PC-3 (cell line): Measurements from ENCODE around the gene ADAMTSL3. TPM values are rescaled to one million over a fixed set of nuclear protein-coding genes. Genes with fewer than 3 reads are reported as not detected.

Experiments used
- ATAC-seq: fragments of 200-7000 bp; cut with Tn5 transposase; 2 replicates; pipeline ENCODE4 v1.9.1; 2020; ENCODE audit warnings: mild to moderate bottlenecking, moderate library complexity
- BruUV-seq: library from RNA; stranded (reverse); fragments of 400-500 nt; replicated peaks from 2 replicates; lab custom pipeline; 2021; lab: Mats Ljungman, UMichigan
- CTCF ChIA-PET: fragments of 300-600 bp; sonication (Branson Sonifier 250); formaldehyde crosslinking; loops from one replicate; lab custom pipeline; 2022; ENCODE audit warnings: antibody characterized with exemption; lab: Charles Lee
- POLR2A ChIA-PET: fragments of 300-600 bp; sonication (Branson Sonifier 250); formaldehyde crosslinking; loops from one replicate; lab custom pipeline; 2022; ENCODE audit warnings: antibody characterized with exemption; ENCODE audit not compliant: unreplicated experiment; lab: Charles Lee
- DNase-seq: peaks from one replicate; pipeline ENCODE4 v3.0.0-alpha.2; 2015
- H2AFZ ChIP-seq: fragments of 300-600 bp; sonication (generic); 2 replicates; pipeline ENCODE4 v1.6.0; 2016; ENCODE audit warnings: antibody characterized with exemption, low read length
- H3F3A ChIP-seq: fragments of 300-600 bp; sonication (generic); one replicate; pipeline ENCODE4 v1.6.0; 2017; ENCODE audit warnings: antibody characterized with exemption, low read length, control low read depth, mild to moderate bottlenecking; ENCODE audit not compliant: unreplicated experiment
- H3K27ac ChIP-seq: fragments of 300-600 bp; sonication (generic); 2 replicates; pipeline ENCODE4 v1.5.1; 2016; ENCODE audit warnings: mild to moderate bottlenecking, low read length
- H3K27me3 ChIP-seq: fragments of 300-600 bp; sonication (generic); 2 replicates; pipeline ENCODE4 v1.6.1; 2016; ENCODE audit warnings: low read length, mixed read lengths
- H3K36me3 ChIP-seq: fragments of 300-600 bp; sonication (generic); 2 replicates; pipeline ENCODE4 v1.6.1; 2016; ENCODE audit warnings: low read depth, mixed run types, low read length, mixed read lengths
- H3K4me1 ChIP-seq: fragments of 300-600 bp; sonication (generic); 2 replicates; pipeline ENCODE4 v1.5.1; 2016; ENCODE audit warnings: low read length; ENCODE audit not compliant: insufficient read depth
- H3K4me2 ChIP-seq: fragments of 300-600 bp; sonication (generic); 2 replicates; pipeline ENCODE4 v1.6.0; 2016; ENCODE audit warnings: low read length
- H3K4me3 ChIP-seq: fragments of 300-600 bp; sonication (generic); 2 replicates; pipeline ENCODE4 v1.5.1; 2016; ENCODE audit warnings: mild to moderate bottlenecking, low read length, mixed read lengths
- H3K79me2 ChIP-seq: fragments of 300-600 bp; sonication (generic); 2 replicates; pipeline ENCODE4 v1.6.1; 2017; ENCODE audit warnings: low read length, mixed read lengths
- H3K9ac ChIP-seq: fragments of 300-600 bp; sonication (generic); 2 replicates; pipeline ENCODE4 v1.6.0; 2016; ENCODE audit warnings: mild to moderate bottlenecking, low read length
- H3K9me2 ChIP-seq: fragments of 300-600 bp; sonication (generic); replicated peaks from 2 replicates; pipeline ENCODE4 v1.6.1; 2016; ENCODE audit warnings: mixed run types, low read length, mixed read lengths
- H3K9me3 ChIP-seq: fragments of 300-600 bp; sonication (generic); 2 replicates; pipeline ENCODE4 v1.6.1; 2016; ENCODE audit warnings: low read length, mixed read lengths
- H4K20me1 ChIP-seq: fragments of 300-600 bp; sonication (generic); 2 replicates; pipeline ENCODE4 v1.6.1; 2016; ENCODE audit warnings: low read length, mixed read lengths
- EZH2 ChIP-seq: fragments of 300-600 bp; sonication (generic); IDR thresholded peaks from one replicate; pipeline ENCODE4 v1.6.1; 2017; ENCODE audit warnings: antibody characterized with exemption, mild to moderate bottlenecking, low read length; ENCODE audit not compliant: unreplicated experiment
- EZH2phosphoT487 ChIP-seq: fragments of 300-600 bp; sonication (generic); IDR thresholded peaks from 2 replicates; pipeline ENCODE4 v1.6.1; 2018; ENCODE audit warnings: mild to moderate bottlenecking, antibody characterized with exemption, low read length, borderline replicate concordance
- intact Hi-C: fragments of 100-400 bp; cut with micrococcal nuclease; formaldehyde crosslinking; loops from 2 replicates; pipeline ENCODE4 v1.9.0; 2023
- total RNA-seq: library from RNA; depleted of rRNA; stranded (reverse); fragments of >200 nt; gene quantifications from 2 replicates; pipeline ENCODE4 v1.2.3, GENCODE V29; 2014
- TF ChIP-seq, protein P1 (sequence below): fragments of 300-600 bp; sonication (generic); conservative IDR thresholded peaks from 2 replicates; pipeline ENCODE4 v1.5.1; 2017; ENCODE audit warnings: antibody characterized with exemption, low read depth, mild to moderate bottlenecking, low read length

Gene ADAMTSL3
- total RNA-seq, 1 experiment from 2014 or later = 7.9 TPM

DNA sequence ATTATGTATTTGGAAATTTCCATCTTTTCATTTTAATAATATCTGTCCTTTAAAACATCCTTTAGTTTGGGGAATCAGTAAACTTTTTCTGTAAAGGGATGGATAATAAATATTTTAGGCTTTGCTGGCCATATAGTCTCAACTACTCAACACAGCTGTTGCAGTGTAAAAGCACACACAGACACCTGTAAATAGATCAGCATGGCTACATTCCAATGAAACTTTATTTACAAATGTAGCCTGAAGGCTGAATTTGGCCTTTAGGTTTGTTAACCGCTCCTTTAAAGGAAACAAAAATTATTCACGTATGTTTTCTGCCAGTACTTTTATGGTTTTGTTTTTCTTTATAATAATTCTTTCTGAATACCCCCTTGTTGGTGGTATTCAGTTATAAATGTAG lies 184.8 kb downstream of the ADAMTSL3 start:
- H3K27me3 ChIP-seq = no peaks in the 10 kb centered on the region
- H3K79me2 ChIP-seq = no peaks in the 10 kb centered on the region
- H3K36me3 ChIP-seq = no peaks in the 10 kb centered on the region
- H3K4me1 ChIP-seq = peaks cover 6% of the 10 kb centered on the region; the same call in 1 of the 2 replicates
- BruUV-seq = no TSS peak
- TF ChIP-seq, protein P1, sequence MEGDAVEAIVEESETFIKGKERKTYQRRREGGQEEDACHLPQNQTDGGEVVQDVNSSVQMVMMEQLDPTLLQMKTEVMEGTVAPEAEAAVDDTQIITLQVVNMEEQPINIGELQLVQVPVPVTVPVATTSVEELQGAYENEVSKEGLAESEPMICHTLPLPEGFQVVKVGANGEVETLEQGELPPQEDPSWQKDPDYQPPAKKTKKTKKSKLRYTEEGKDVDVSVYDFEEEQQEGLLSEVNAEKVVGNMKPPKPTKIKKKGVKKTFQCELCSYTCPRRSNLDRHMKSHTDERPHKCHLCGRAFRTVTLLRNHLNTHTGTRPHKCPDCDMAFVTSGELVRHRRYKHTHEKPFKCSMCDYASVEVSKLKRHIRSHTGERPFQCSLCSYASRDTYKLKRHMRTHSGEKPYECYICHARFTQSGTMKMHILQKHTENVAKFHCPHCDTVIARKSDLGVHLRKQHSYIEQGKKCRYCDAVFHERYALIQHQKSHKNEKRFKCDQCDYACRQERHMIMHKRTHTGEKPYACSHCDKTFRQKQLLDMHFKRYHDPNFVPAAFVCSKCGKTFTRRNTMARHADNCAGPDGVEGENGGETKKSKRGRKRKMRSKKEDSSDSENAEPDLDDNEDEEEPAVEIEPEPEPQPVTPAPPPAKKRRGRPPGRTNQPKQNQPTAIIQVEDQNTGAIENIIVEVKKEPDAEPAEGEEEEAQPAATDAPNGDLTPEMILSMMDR = no peak
- TF ChIP-seq EZH2 = no peak
- TF ChIP-seq EZH2phosphoT487 = no peak
- CTCF ChIA-PET = no interaction called here
- POLR2A ChIA-PET = no interaction called here
- H3K9me3 ChIP-seq = no peaks in the 10 kb centered on the region
- no peaks in the 10 kb centered on the region for H3K9me2 ChIP-seq
- no peak overlapping the region for H3K4me3 ChIP-seq
- no peak overlapping the region for H3K27ac ChIP-seq
- no peaks in the 10 kb centered on the region for H3F3A ChIP-seq
- intact Hi-C loops = loop anchor here (5.0 to 10.0 kb wide), 3 partner anchors 46 to 271 kb away; partner anchors contain the start of gene ADAMTSL3
- no peak overlapping the region for H3K9ac ChIP-seq
- no peak for DNase-seq
- no peaks in the 10 kb centered on the region for H4K20me1 ChIP-seq
- H2AFZ ChIP-seq = no peak overlapping the region
- no peak overlapping the region for H3K4me2 ChIP-seq
- no peak for ATAC-seq

DNA sequence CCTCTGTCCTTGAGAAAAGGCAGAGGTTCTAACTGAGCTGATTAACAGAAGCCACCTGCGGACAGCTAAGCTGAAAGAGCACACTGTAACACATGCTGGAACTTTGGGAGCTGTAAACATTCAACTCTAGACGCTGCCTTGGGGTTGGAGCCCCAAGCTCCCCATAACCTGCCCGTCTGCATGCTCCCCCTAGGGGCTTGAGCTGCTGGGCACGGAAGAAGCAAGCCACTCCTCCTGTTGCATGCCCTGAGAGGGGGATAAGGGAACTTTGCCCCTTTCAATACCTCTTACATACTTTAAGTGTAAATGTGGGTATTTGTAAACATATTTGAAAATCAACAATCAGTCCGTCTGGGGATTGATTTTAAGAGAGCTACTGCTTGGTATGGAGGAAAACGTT lies 188.4 kb downstream of the ADAMTSL3 start:
- no peak for DNase-seq
- no peak for TF ChIP-seq EZH2
- TF ChIP-seq, protein P1 = no peak
- TF ChIP-seq EZH2phosphoT487 = no peak
- POLR2A ChIA-PET = no interaction called here
- ATAC-seq = no peak
- Histone ChIP-seq H3K9me3 (no peaks in the 10 kb centered on the region), H4K20me1 (no peaks in the 10 kb centered on the region), H3K4me1 (no peaks in the 10 kb centered on the region), H3K27me3 (no peaks in the 10 kb centered on the region), H3K4me2 (no peak overlapping the region), H3K4me3 (no peak overlapping the region), H3K79me2 (no peaks in the 10 kb centered on the region), H3K9ac (no peak overlapping the region), H3K27ac (no peak overlapping the region), H3K9me2 (no peaks in the 10 kb centered on the region), H3F3A (no peaks in the 10 kb centered on the region), H3K36me3 (no peaks in the 10 kb centered on the region), H2AFZ (no peak overlapping the region)
- CTCF ChIA-PET = no interaction called here
- BruUV-seq = no TSS peak
- intact Hi-C loops = no loop called here

DNA sequence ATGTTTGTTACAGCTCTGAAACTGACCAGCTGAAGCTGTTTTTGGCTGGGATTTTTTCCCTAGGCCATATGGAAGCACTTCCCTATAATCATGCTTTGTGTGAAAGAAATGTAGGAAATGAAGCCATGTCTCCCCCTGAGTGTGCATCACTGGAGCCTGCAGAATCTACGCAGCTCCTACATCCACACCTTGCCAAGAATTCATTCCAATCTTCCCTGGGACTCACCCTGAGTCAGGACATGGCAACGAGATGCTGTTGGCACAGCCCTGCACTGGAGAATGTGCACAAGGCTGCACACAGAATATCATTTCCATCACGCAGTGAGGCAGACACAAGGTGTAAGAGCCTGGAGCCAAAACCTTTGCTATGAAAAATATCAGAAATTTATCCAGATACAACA lies 189.5 kb downstream of the ADAMTSL3 start:
- Histone ChIP-seq H3K36me3 (no peaks in the 10 kb centered on the region), H3F3A (no peaks in the 10 kb centered on the region), H4K20me1 (no peaks in the 10 kb centered on the region), H3K27ac (peak overlapping the region; percentile 18), H3K4me2 (no peak overlapping the region), H3K79me2 (no peaks in the 10 kb centered on the region), H3K9me2 (no peaks in the 10 kb centered on the region), H3K9ac (no peak overlapping the region), H3K4me1 (peaks cover 9% of the 10 kb centered on the region), H3K27me3 (no peaks in the 10 kb centered on the region), H3K9me3 (no peaks in the 10 kb centered on the region), H2AFZ (no peak overlapping the region), H3K4me3 (no peak overlapping the region)
- POLR2A ChIA-PET = no interaction called here
- DNase-seq = peak; percentile 41
- ATAC-seq = peak; percentile 80
- no TSS peak for BruUV-seq
- intact Hi-C loops = no loop called here
- TF ChIP-seq, protein P1 = no peak
- TF ChIP-seq EZH2phosphoT487 = no peak
- TF ChIP-seq EZH2 = no peak
- CTCF ChIA-PET = no interaction called here
